Rectal smooth muscle tissue (tissue), 1 donor: ENCODE measurements around the gene C11orf16.

Experiments
- H3K27ac ChIP-seq: one replicate; pipeline ENCODE4 v1.7.0; 2013; ENCODE audit warnings: low read depth, low read length, inconsistent platforms
- H3K27me3 ChIP-seq: one replicate; pipeline ENCODE4 v1.7.0; 2013; ENCODE audit warnings: low read length; ENCODE audit not compliant: control insufficient read depth, insufficient read depth
- H3K36me3 ChIP-seq: one replicate; pipeline ENCODE4 v1.7.0; 2013; ENCODE audit warnings: low read length; ENCODE audit not compliant: control insufficient read depth, insufficient read depth
- H3K4me1 ChIP-seq: one replicate; pipeline ENCODE4 v1.7.0; 2013; ENCODE audit warnings: low read length; ENCODE audit not compliant: control insufficient read depth, insufficient read depth
- H3K4me3 ChIP-seq: one replicate; pipeline ENCODE4 v1.7.0; 2013; ENCODE audit warnings: low read length
- H3K9ac ChIP-seq: one replicate; pipeline ENCODE4 v1.7.0; 2013; ENCODE audit warnings: low read length

Gene C11orf16

GRCh38 chr11:8930456-8931175 lies 2.1 kb downstream of the C11orf16 start:
- H3K27ac ChIP-seq, result no peak overlapping the region
- no peaks in the 10 kb centered on the region for H3K36me3 ChIP-seq
- H3K4me1 ChIP-seq, result no peaks in the 10 kb centered on the region
- no peaks in the 10 kb centered on the region for H3K27me3 ChIP-seq
- no peak overlapping the region for H3K4me3 ChIP-seq
- no peak overlapping the region for H3K9ac ChIP-seq

- Histone ChIP-seq H3K9ac (no peak overlapping the region), H3K36me3 (no peaks in the 10 kb centered on the region), H3K4me1 (no peaks in the 10 kb centered on the region), H3K4me3 (no peak overlapping the region), H3K27me3 (no peaks in the 10 kb centered on the region), H3K27ac (no peak overlapping the region)
Measured at GRCh38 chr11:8928981-8929615, 3.6 kb downstream of the C11orf16 start.

- Histone ChIP-seq H3K36me3 (no peaks in the 10 kb centered on the region), H3K27me3 (no peaks in the 10 kb centered on the region), H3K4me1 (no peaks in the 10 kb centered on the region), H3K27ac (no peak overlapping the region), H3K9ac (no peak overlapping the region), H3K4me3 (no peak overlapping the region)
Measured at GRCh38 chr11:8928205-8928604, 4.5 kb downstream of the C11orf16 start.

- no peaks in the 10 kb centered on the region for H3K36me3 ChIP-seq
- H3K4me3 ChIP-seq, result no peak overlapping the region
- no peak overlapping the region for H3K9ac ChIP-seq
- H3K27ac ChIP-seq, result no peak overlapping the region
- H3K27me3 ChIP-seq, result no peaks in the 10 kb centered on the region
- H3K4me1 ChIP-seq, result no peaks in the 10 kb centered on the region
Measured at GRCh38 chr11:8927233-8927632, 5.5 kb downstream of the C11orf16 start.

- Histone ChIP-seq H3K27ac (no peak overlapping the region), H3K9ac (no peak overlapping the region), H3K4me1 (no peaks in the 10 kb centered on the region), H3K4me3 (no peak overlapping the region), H3K36me3 (peaks cover 3% of the 10 kb centered on the region), H3K27me3 (no peaks in the 10 kb centered on the region)
Measured at GRCh38 chr11:8926236-8926635, 6.5 kb downstream of the C11orf16 start.

GRCh38 chr11:8925711-8926110 lies 7.0 kb downstream of the C11orf16 start:
- H3K4me3 ChIP-seq, result no peak overlapping the region
- peaks cover 3% of the 10 kb centered on the region for H3K36me3 ChIP-seq
- no peaks in the 10 kb centered on the region for H3K4me1 ChIP-seq
- H3K27ac ChIP-seq, result no peak overlapping the region
- H3K27me3 ChIP-seq, result no peaks in the 10 kb centered on the region
- no peak overlapping the region for H3K9ac ChIP-seq

- Histone ChIP-seq H3K9ac (no peak overlapping the region), H3K27me3 (no peaks in the 10 kb centered on the region), H3K36me3 (peaks cover 9% of the 10 kb centered on the region), H3K4me1 (peaks cover 4% of the 10 kb centered on the region), H3K27ac (no peak overlapping the region), H3K4me3 (no peak overlapping the region)
Measured at GRCh38 chr11:8922691-8923090, 10.1 kb downstream of the C11orf16 start.

GRCh38 chr11:8917157-8917825 lies 15.5 kb downstream of the C11orf16 start:
- peaks cover 9% of the 10 kb centered on the region for H3K36me3 ChIP-seq
- H3K4me1 ChIP-seq, result peaks cover 19% of the 10 kb centered on the region
- H3K4me3 ChIP-seq, result no peak overlapping the region
- H3K27ac ChIP-seq, result peak overlapping the region; percentile 56
- H3K9ac ChIP-seq, result no peak overlapping the region
- H3K27me3 ChIP-seq, result no peaks in the 10 kb centered on the region

GRCh38 chr11:8914661-8915018 lies 18.1 kb downstream of the C11orf16 start:
- Histone ChIP-seq H3K27me3 (no peaks in the 10 kb centered on the region), H3K27ac (peak overlapping the region; percentile 25), H3K36me3 (peaks cover 2% of the 10 kb centered on the region), H3K9ac (no peak overlapping the region), H3K4me1 (peaks cover 20% of the 10 kb centered on the region), H3K4me3 (no peak overlapping the region)

- Histone ChIP-seq H3K4me1 (peaks cover 20% of the 10 kb centered on the region), H3K27ac (peak overlapping the region; percentile 25), H3K4me3 (peak overlapping the region; percentile 14), H3K9ac (no peak overlapping the region), H3K36me3 (no peaks in the 10 kb centered on the region), H3K27me3 (no peaks in the 10 kb centered on the region)
Measured at GRCh38 chr11:8913961-8914660, 18.6 kb downstream of the C11orf16 start.

- peak within 1 kb of the TSS; percentile 86 for H3K27ac ChIP-seq
- peaks cover 6% of the 10 kb centered on the region for H3K4me1 ChIP-seq
- H3K36me3 ChIP-seq, result no peaks in the 10 kb centered on the region
- peak within 1 kb of the TSS; percentile 46 for H3K9ac ChIP-seq
- H3K4me3 ChIP-seq, result peak within 1 kb of the TSS; percentile 71
- H3K27me3 ChIP-seq, result no peaks in the 10 kb centered on the region
Measured at GRCh38 chr11:8911029-8911823, 21.5 kb downstream of the C11orf16 start, which contains the start of gene AKIP1. TSS of gene AKIP1 (plus strand) at chr11:8911189. CDS start at chr11:8911450, 261 bp downstream.

- no peak overlapping the region for H3K27ac ChIP-seq
Measured at GRCh38 chr11:8910649-8911026, 22.1 kb downstream of the C11orf16 start.

More at GRCh38 chr11:8910649-8911026, 22.1 kb downstream of the C11orf16 start:
- Histone ChIP-seq H3K9ac (peak overlapping the region; percentile 34), H3K4me3 (peak overlapping the region; percentile 71), H3K27me3 (no peaks in the 10 kb centered on the region), H3K36me3 (no peaks in the 10 kb centered on the region), H3K4me1 (peaks cover 6% of the 10 kb centered on the region)
